HS-27A (cell line): ENCODE measurements around the gene PCK2.

Source experiments
- DNase-seq: peaks from one replicate; pipeline ENCODE4 v3.0.0-alpha.2; 2012; ENCODE audit warnings: low read depth, missing footprints

Gene PCK2

DNA sequence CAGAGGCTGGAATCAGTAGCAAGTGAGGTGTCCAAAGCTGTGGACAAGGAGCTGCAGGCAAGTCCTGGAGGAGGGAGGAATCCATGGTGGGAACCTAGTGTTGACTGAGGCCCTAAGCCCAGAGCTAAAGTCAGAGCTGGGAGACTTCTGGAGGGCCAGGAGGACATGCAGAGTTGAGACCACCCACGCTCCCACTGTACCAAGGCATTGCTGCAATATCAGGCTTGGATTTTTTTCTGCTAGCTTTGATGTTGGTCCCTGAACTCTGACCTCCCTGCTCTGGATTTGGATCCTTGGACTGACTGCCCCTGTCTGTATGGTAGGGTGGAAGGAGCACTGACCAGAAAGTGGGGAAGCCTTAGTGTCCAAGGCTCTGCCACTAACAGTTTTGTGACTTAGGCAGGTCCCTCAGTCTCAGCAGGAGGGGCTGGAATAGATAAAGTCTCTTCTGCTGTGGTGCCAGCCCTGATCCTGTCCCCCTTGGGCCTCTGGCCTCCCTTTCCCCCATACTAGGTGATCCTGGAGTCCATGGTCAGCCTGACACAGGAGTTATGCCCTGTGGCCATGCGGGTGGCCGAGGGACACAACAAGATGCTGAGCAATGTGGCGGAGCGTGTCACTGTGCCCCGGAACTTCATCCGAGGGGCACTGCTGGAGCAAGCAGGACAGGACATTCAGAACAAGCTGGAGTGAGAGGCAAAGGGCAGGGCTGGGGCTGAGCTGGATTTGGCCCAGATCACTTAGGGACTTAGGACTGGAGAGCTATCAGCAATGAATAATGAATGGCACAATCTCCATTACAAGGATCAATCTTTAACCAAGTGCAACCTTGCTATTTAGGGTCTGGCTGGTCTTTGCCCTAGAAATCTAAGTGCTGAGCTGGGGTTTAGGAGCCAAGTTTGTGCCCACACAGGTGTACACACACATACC lies 32.9 kb upstream of the PCK2 start:
- DNase-seq: no peak

GRCh38 chr14:24062216-24062980 lies 31.7 kb upstream of the PCK2 start:
- no peak for DNase-seq

- no peak for DNase-seq
Observed at GRCh38 chr14:24063263-24063836, 30.8 kb upstream of the PCK2 start.

GRCh38 chr14:24064091-24064795 lies 29.9 kb upstream of the PCK2 start:
- DNase-seq: no peak

GRCh38 chr14:24064856-24065255 lies 29.3 kb upstream of the PCK2 start:
- DNase-seq: no peak

GRCh38 chr14:24065408-24065807 lies 28.7 kb upstream of the PCK2 start:
- DNase-seq: no peak

- DNase-seq: no peak
Observed at GRCh38 chr14:24066496-24067132, 27.5 kb upstream of the PCK2 start.

DNA sequence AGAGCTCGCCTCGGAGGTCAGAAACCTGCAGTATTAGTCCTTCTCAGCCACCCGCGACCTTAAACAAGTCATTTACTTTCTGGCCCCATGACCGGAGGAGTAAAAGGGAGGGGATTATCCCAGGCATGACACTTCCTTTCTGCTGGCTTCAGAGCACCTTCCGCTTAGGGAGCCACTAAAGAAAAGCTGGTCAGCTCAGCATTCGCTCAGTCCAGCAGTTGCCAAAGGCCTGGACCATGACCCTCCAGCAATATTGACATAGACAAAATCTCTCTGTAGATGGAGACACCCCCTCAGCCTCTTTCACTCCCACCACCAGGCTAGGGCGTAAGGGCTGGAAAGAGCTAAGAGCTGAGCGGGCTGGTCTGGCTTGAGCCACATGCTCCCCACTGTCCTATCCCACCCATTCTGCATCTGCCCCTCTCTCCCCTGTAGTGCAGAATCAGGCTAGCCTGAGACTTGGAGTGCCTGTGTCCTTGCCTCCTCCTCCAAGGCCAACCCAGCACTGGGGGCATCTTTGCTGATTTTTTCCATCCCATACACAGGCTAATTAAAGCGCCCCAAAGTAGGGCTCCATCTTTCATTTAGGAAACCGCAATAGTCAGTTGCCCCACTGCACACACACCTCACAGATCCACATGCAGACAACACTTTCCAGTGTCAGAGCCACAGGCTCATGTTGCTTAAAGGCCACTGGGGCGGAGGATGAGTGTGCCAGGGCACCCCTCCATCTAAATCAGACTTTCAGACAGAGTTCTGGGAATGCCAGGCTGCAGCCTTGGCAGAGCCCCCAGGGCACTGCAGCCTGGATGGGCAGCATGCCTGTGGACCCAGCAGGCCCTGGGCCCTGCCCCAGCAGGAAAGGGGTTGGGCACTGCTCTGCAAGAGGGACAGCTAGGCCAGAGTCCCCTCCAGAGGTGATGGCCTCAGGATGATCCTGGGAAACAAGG lies 26.7 kb upstream of the PCK2 start:
- DNase-seq: no peak

- DNase-seq: no peak
Observed at GRCh38 chr14:24068711-24069410, 25.2 kb upstream of the PCK2 start.

DNA sequence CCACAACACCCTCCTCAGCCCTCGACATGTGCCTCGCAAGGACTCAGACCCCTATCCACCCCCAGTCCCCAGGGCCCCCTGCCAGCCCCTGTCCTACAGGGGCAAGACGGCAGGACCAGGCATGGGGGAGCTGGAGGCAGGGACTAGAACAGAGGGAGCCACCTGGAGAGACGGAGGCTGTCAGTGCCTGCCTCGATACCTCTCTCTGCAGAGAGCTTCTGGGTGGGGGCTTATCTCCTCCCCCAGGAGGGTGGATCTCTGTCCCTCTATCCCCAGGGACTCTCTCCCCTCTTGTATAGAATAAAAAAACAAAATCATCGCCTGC lies 24.7 kb upstream of the PCK2 start:
- no peak for DNase-seq

GRCh38 chr14:24070285-24071143 lies 23.6 kb upstream of the PCK2 start:
- DNase-seq: no peak

DNA sequence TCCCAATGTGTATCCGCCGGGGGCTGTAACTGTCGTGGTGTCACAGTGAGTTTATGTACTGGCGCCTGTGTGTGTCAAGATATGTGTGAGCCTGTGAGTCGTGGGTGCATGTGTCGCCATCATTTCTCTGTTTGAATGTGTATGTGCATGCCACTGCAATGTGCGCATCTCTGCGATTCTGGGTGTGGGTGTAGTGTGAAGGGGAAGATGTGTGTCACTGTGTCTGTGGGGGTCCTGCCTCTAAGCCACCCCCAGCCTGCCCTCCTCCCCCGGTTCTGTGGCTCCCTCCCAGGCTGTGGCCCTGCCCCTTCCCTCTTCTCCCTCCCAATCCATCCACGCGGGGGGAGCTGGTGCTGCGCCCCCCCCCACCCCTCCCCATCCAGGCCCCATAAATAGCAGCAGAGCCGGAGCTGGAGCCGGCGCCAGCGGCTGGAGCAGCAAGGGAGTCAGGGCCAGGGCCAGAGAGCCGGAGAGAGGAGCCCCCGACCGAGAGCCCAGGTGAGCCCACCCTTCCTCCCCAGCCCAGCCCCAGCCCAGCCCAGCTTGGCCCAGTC lies 22.9 kb upstream of the PCK2 start, which contains the start of gene CPNE6:
Gene CPNE6, plus strand, starts transcription at position 419 of the 554 bp plus-strand sequence. CDS start 1,375 bp downstream, outside the sequence.
- no peak for DNase-seq

DNA sequence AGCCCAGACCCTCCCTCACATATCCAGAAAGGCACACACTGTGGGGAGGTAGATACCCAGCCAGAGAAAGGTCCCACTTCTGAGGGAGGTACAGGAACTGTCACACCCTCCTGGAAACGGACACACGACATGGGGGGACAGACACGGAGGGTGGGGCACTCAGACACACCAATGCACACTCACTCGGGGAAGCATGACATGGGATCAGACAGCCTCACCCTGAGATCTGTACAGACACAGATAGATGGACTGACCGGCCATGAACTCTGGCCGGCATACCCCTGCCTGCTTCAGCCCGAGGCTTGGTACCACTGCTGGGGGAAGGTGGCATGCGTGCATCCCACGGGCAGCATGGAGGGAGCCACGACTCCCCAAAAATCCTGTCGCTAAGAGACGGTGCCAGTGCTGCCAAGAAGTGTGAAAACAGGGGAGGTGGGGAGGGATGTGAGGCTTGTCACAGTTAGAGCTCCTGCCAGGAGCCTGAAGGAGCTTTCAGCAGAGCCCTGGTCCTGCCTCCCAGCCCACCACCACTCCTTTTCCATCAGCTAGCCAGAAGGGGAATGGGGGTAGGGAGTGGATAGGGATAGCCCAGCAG lies 22.2 kb upstream of the PCK2 start:
- no peak for DNase-seq

DNA sequence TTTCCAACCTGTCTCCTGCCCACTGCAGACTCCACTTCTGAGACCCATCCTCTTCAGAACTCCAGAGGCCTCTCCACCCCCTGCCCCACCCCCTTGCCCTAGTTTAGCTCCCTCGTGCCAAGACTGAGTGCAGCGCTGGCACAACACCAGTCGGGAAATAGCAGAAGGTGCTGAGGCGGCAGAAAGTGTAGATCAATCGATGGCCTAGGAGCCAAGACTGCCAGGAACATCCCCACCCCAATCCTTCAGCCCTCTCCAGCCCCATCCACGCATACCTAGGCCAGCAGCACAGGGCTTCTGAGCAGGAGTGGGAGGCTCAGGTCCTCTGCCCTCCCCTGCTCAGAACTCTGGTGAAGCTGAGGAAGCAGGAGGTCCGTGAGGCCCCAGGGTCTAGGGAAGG lies 21.7 kb upstream of the PCK2 start:
- no peak for DNase-seq

- DNase-seq: no peak
Observed at GRCh38 chr14:24072881-24073877, 20.9 kb upstream of the PCK2 start.

GRCh38 chr14:24074625-24075484 lies 19.3 kb upstream of the PCK2 start:
- DNase-seq: no peak
